Mucosa of gallbladder (tissue), 1 donor: Measurements from ENCODE around the gene TNNT2. TPM values are rescaled to one million over a fixed set of nuclear protein-coding genes. Genes with fewer than 3 reads are reported as not detected.
A peak's percentile ranks its signal among the peaks of the same experiment; 100 is the strongest.

ENCODE experiments used
- DNase-seq: peaks from one replicate; pipeline ENCODE4 v3.0.0-alpha.2; 2020; ENCODE audit warnings: low spot score
- total RNA-seq: library from RNA; stranded (reverse); gene quantifications from one replicate; pipeline ENCODE4 v1.2.1, GENCODE V29; 2021
- donor health status: DM: no; HTN: no; CAD: no.

The TNNT2 gene
- total RNA-seq, 1 donor from 2014 or later: 69.8 TPM

DNA sequence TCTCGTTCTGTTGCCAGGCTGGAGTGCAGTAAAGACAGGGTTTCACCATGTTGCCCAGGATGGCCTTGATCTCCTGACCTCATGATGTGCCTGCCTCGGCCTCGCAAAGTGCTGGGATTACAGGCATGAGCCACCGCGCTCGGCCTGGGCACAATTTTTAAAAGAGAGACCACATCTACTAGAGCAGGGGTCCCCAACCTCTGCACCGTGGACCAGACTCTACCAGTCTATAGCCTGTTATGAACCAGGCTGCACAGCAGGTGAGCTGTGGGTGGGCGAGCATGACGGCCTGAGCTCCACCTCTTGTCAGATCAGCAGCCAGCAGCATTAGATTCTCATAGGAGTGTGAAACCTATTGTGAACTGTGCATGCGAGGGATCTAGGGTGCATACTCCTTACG lies 20.8 kb downstream of the TNNT2 start:
- no peak for DNase-seq

DNA sequence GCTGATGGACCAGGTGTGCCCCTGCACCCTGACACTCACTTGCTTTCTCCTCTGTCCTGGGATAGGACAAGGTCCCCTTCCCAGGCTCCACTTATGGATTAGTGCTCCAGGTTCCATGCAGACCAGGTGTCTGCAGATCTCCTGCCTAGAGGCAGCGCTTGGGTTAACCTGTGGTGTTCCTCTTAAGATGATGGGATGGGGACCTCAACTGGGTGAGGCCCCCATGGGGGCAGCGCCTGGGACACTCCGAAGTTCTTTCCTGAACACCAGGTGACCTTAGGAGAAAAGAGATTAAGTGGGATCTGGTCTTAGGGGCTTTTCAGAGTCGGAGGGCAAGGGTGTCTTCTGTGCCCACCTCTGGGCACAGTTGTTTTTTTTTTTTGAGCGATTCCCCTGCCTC lies 21.2 kb downstream of the TNNT2 start:
- no peak for DNase-seq

DNA sequence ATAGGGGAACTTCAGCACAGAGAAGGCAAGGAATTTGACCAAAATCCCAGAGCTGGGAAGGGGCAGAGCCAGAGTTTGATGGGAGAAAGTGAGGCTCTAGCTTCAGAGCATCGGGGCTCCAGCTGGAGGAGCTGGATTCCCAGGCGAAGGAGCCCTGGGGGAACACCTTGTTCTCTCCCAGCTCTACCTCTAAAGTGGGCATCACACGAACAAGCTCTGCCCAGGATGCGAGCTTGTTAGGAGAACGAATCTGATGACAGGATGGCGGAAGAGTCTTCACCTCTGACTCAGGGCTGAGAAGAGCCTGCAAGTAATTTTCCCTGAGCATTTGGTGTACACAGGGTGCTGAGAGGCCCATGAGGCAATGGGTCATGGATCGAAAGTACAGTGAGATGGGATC lies 22.0 kb downstream of the TNNT2 start:
- DNase-seq: no peak

DNA sequence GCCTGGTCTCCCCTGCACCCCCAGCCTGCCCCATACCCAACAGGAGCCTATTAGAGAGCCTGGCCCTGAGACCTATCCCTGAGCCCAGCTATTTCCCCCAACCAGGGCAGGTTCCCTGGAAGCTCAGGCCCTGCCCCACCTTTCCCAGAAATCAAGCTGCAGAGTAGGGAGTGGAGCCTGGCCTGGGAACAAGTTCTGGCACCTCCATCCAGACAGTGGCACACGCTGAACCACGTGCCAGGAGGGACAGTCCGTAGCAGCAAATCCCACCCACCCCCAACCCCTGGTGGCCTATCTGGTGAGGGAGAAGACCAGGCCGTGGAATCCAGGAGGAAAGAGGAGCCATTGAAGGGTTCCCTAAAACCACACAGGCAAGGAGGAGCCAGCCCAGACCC lies 22.6 kb downstream of the TNNT2 start:
- no peak for DNase-seq

DNA sequence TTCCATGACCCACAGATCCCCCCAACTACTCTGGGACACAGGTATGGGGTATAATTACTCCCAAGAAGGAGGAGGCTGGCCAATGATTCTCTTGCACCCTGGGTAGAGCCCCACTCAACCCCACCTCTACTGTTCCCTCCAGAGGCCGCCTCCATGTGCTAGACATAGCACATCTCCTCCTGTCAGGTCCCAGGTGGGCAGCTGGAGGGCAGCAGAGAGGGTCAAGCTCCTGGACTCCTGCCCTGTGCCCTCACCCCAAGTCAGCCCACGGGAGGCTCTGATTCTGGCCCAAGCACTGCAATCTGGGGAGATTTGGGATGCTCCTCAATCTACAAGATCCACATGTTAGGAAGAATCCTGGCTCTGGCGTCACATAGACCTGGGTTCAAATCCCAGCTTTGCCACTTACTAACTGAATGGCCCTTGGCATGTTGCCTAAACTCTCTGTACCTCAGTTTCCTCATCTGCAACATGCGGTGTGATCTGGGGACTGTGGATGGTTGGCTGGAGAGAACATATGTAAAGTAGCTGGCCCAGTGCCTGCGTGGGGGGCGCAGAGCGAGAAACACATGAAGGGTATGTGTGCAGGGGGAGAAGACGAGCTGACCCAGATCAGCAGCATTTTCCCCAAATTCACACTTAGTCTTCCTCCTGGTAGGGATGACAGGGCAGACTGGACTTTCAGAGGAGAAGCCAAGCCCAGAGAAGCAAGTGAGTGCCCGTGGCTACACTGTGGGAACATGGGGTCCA lies 23.2 kb downstream of the TNNT2 start:
- no peak for DNase-seq

DNA sequence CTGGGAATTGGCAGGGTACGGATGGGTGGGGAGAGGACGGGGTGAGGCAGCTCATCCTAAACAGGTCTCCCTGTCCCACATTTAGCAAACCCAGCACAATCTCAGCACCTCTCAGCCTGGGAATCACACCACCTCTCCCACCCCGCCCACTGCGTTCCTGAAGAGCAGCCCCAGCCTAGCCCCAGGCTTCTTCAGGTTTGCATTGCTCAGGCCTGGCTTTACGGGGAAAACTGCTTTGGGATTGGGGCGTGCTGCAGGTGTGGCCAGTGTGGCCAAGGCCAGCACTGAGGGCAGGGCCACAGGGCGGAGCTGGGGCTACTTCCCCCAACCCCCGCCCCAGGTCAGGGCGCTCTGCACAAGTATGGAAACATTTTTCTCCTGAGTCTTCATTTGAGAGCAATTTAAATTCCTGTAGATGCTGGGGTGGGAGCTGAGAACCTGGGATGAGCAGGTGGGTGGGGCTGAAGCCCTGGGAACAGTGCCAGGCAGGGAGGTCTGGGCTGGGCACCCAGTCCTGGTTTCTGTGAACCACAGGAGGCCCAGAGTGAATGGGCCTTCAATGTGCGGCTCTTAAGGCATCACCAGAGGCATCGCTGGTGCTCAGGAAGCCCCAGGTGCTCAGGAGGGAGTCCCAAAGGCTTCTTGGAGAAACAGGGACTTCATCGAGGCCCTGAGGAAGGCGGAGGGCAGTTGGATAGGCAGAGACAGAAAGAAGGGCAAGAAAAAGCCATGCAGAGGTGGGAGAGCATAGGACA lies 24.1 kb downstream of the TNNT2 start:
- DNase-seq: no peak

GRCh38 chr1:201351617-201352016 lies 25.9 kb downstream of the TNNT2 start:
- DNase-seq: no peak

DNA sequence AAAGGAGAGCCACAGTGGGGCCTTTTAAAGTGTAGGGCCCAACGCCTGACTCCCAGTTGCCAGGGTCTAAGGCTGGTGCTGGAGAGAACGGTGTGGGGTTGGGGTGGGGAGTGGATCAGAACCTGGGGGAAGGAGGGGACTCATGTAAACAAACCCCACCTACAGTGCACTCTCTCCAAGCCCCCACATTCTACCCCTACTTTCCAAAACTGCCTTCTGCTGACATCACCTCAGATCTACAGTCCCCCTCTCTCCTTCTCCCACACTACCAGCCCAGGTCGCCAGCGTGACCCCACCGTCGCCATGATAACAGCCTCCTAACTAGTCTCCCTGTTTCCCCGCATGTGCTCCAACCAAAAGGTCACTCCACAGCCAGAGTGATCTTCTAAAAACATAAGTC lies 26.6 kb downstream of the TNNT2 start:
- no peak for DNase-seq

GRCh38 chr1:201350361-201350725 lies 27.1 kb downstream of the TNNT2 start:
- DNase-seq: no peak

DNA sequence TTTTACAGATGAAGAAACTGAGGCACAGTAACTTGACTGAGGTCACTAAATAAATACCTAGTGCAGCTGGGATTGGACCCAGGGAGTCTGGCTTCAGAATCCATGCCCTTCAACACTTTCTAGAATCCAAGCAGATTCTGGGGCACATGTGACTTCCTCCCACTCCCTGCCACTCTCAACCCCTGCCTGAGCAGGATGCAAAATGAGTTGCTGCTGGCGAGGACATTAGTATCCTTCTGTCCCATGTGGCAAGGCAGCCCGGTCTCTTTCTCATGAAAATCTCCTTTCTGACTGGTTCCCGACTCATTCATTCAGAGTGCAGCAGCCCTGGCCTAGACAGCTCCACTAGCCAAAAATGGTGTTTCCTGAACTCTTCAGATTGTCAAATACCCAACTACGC lies 28.4 kb downstream of the TNNT2 start:
- DNase-seq: no peak

DNA sequence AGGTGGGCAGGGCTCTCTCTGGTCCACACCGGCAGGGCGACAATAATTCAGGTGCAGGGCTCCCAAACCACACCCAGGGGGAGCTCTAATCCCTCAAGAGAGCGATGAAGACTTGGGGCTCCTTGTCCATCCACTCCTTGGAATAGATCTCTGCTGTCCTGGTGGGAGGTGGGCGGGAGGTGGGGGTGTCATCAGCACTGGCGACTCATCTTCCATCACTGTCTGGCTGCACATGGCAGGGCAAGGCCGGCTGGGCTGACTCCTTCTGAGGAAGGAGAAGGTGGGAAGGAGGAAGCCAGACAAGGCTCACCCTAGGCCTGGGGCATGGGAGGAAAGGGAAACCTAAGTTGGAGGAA lies 29.3 kb downstream of the TNNT2 start:
- DNase-seq: peak; percentile 32

- no peak for DNase-seq
Observed at GRCh38 chr1:201347498-201348210, 29.8 kb downstream of the TNNT2 start.

- DNase-seq: no peak
Observed at GRCh38 chr1:201346987-201347386, 30.5 kb downstream of the TNNT2 start.

- DNase-seq: peak; percentile 61
Observed at GRCh38 chr1:201346337-201346939, 31.0 kb downstream of the TNNT2 start.

GRCh38 chr1:201345081-201345355 lies 32.5 kb downstream of the TNNT2 start:
- no peak for DNase-seq

- DNase-seq: no peak
Observed at GRCh38 chr1:201344206-201345080, 33.0 kb downstream of the TNNT2 start.

DNA sequence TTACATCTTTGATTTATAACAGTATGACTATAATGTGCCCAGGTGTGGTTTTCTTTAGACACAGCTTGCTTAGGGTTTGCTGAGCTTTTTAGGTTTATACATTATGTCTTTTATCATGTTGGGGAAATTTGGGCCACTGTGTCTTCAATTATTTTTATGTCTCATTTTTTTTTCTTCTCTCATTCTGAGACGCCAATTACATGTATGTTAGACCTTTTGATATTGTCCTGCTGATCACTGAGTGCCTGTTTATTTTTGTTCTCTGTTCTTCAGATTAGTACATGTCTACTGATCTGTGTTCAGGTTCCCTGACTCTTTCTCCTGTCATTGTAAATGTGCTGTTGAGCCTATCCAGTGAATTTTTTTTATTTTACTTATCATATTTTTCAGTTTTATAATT lies 36.1 kb downstream of the TNNT2 start:
- no peak for DNase-seq

DNA sequence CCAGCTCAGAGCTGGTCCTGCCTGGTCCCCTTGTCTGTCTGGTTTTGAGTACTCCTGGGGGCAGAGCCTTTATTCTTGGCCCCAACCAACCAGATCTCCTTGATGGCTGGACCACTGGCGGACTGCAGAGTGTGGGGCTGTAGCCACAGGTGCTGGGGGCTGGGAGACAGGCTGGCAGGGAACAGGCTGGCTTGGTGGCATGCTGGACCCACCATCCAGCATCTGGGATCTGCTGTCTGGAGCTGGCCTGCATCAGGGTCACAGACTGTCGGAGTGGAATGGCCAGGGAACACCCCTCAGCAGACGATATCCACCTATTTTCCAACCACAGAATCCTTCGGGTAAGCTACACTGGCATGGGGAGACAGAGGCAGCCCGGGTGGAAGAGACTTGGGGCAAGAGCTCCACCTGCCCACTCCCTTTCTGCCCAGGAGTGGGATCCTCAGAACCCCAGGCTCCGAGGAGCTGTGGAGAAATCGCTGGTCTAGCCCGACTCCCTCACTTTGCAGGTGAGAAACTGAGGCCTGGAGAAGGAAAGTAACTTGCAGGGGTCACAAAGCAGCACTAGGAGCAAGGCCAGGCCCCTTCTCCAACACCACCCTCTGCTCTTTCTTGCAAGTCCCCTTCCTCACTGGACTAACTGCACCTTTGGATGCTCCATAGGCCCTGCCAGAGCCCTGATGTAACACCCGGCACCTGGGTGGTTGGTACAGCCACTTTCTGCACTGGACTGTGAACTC lies 40.6 kb downstream of the TNNT2 start:
- no peak for DNase-seq

DNA sequence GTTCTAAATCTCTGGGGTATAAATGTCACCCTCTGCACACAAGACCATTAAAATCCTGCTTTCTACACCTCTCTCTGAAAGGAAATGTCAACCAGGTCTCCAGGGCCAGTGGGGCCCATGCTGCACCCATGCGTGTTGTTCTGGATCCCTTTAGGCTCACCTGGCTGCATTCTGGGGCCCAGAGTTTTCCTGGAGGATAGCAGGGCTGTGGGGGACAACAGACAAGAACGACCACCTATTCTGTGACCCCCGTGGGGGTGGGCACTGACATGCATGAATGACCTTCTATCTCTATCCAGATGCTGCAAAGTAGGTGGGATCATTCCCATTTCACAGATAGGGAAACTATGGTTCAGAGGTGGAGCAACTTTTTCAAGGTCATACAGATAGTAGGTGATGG lies 41.6 kb downstream of the TNNT2 start:
- DNase-seq: no peak

DNA sequence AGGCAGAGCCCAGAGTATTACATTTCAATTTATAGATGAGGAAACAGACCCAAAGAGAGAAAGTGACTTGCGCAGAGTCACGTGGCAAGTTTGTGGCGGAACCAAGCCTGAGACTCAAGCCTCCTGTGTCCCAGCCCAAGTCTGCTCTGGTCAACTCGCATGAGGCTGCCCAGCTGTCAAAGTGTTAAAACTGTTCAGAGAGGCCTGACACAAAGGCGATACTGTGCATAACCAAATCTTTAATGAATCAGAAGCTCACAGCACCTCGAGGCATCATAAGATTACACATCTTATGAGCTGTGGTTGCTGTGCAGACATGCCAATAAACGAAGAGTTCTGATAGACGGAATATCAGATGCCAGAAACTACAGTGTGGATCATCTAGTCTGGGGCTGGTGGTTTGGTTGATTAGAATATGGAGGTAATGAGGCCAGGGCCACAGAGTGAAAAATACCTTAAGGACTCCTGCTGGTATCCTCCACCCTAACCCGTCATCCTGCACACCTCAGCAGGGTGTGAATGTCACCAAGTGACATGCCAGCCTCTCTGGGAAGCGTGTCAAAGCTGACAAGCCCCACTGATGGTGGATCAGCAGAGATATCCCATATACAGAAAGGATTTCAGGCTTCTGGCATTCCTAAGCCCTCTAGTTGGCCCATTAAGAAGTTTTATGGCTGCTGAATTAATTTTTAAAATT lies 42.2 kb downstream of the TNNT2 start:
- no peak for DNase-seq
